ENCODE results near the gene RNASE4.
"Not testable (repeated sequence)": the region's sequence is repeated elsewhere in the genome, so short reads cannot be mapped to it uniquely, and the experiment has no call there.

DNA sequence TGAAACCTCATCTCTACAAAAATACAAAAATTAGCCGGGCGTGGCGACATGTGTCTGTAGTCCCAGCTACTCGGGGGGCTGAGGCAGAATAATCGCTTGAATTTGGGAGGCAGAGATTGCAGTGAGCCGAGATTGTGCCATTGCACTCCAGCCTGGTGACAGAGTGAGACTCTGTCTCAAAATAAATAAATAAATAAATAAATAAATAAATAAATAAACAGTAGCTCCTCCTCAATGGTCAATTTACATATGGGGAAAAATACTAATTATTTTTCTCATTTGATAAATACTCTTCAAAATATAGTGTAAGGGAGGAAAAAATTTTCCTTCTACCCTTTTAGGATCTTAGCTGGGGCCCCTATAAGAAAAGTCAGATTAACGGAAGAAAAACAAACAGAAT lies 53.9 kb downstream of the RNASE4 start:
- not testable (repeated sequence) for TF ChIP-seq ZFX (IDR thresholded peaks at IDR 0.05)
- TF ChIP-seq, protein P1, sequence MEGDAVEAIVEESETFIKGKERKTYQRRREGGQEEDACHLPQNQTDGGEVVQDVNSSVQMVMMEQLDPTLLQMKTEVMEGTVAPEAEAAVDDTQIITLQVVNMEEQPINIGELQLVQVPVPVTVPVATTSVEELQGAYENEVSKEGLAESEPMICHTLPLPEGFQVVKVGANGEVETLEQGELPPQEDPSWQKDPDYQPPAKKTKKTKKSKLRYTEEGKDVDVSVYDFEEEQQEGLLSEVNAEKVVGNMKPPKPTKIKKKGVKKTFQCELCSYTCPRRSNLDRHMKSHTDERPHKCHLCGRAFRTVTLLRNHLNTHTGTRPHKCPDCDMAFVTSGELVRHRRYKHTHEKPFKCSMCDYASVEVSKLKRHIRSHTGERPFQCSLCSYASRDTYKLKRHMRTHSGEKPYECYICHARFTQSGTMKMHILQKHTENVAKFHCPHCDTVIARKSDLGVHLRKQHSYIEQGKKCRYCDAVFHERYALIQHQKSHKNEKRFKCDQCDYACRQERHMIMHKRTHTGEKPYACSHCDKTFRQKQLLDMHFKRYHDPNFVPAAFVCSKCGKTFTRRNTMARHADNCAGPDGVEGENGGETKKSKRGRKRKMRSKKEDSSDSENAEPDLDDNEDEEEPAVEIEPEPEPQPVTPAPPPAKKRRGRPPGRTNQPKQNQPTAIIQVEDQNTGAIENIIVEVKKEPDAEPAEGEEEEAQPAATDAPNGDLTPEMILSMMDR (conservative IDR thresholded peaks at IDR 0.05) = not testable (repeated sequence)
